HepG2 (cell line): ENCODE data around the gene CRYBA2. TPM values are rescaled to one million over a fixed set of nuclear protein-coding genes. Genes with fewer than 3 reads are reported as not detected.

ENCODE experiments used
- EZH2 ChIP-seq: conservative IDR thresholded peaks from 2 replicates; pipeline ENCODE4 v1.6.1; 2012; ENCODE audit warnings: mild to moderate bottlenecking, low read depth, low read length, moderate library complexity
- GATAD1 ChIP-seq: IDR thresholded peaks from 2 replicates; pipeline ENCODE4 v1.6.1; 2016; ENCODE audit warnings: missing genetic modification reagents, missing compliant biosample characterization
- HDAC2 ChIP-seq: sonication (generic); formaldehyde crosslinking; IDR thresholded peaks from 2 replicates; pipeline ENCODE4 v1.4.0; 2020; ENCODE audit warnings: missing genetic modification reagents
- HOXA5 ChIP-seq: sonication (generic); formaldehyde crosslinking; IDR thresholded peaks from 2 replicates; pipeline ENCODE4 v1.4.0; 2020; ENCODE audit warnings: missing genetic modification reagents
- KDM2A ChIP-seq: sonication (generic); formaldehyde crosslinking; IDR thresholded peaks from 2 replicates; pipeline ENCODE4 v1.4.0; 2020; ENCODE audit warnings: low read depth, missing genetic modification reagents, borderline replicate concordance
- KLF9 ChIP-seq: IDR thresholded peaks from 2 replicates; pipeline ENCODE4 v1.6.1; 2016; ENCODE audit warnings: low read depth
- RNF219 ChIP-seq: sonication (generic); formaldehyde crosslinking; IDR thresholded peaks from 2 replicates; pipeline ENCODE4 v1.5.0; 2020; ENCODE audit warnings: mild to moderate bottlenecking, missing genetic modification reagents
- RXRA ChIP-seq: sonication (generic); formaldehyde crosslinking; IDR thresholded peaks from 2 replicates; pipeline ENCODE4 v1.5.1; 2020; ENCODE audit warnings: missing genetic modification reagents
- SAP130 ChIP-seq: IDR thresholded peaks from 2 replicates; pipeline ENCODE4 v1.6.1; 2016; ENCODE audit warnings: low read depth
- SSRP1 ChIP-seq: IDR thresholded peaks from 2 replicates; pipeline ENCODE4 v1.6.1; 2016; ENCODE audit warnings: control low read depth
- ZFAT ChIP-seq: sonication (generic); formaldehyde crosslinking; conservative IDR thresholded peaks from 2 replicates; pipeline ENCODE4 v1.8.1; 2023; ENCODE audit warnings: missing genetic modification reagents, inconsistent platforms
- ZGPAT ChIP-seq: IDR thresholded peaks from 2 replicates; pipeline ENCODE4 v1.6.1; 2016; ENCODE audit warnings: mild to moderate bottlenecking
- ZKSCAN1 ChIP-seq: fragments of 150-350 bp; IDR thresholded peaks from 2 replicates; pipeline ENCODE4 v1.6.1; 2014; ENCODE audit warnings: low read length
- ZNF441 ChIP-seq: sonication (generic); formaldehyde crosslinking; IDR thresholded peaks from 2 replicates; pipeline ENCODE4 v1.7.0; 2021; ENCODE audit warnings: missing genetic modification reagents, borderline replicate concordance
- ZNF501 ChIP-seq: sonication (generic); formaldehyde crosslinking; IDR thresholded peaks from 2 replicates; pipeline ENCODE4 v1.5.1; 2020; ENCODE audit warnings: mild to moderate bottlenecking, moderate library complexity, missing genetic modification reagents
- ZNF512B ChIP-seq: sonication (generic); formaldehyde crosslinking; IDR thresholded peaks from 2 replicates; pipeline ENCODE4 v1.5.1; 2020; ENCODE audit warnings: missing genetic modification reagents, mild to moderate bottlenecking, borderline replicate concordance
- ZNF687 ChIP-seq: sonication (generic); formaldehyde crosslinking; IDR thresholded peaks from 2 replicates; pipeline ENCODE4 v1.5.1; 2020; ENCODE audit warnings: mild to moderate bottlenecking, missing genetic modification reagents, moderate library complexity
- ZNF761 ChIP-seq: sonication (generic); formaldehyde crosslinking; conservative IDR thresholded peaks from 2 replicates; pipeline ENCODE4 v1.4.0; 2020; ENCODE audit warnings: mild to moderate bottlenecking, missing genetic modification reagents
- ZSCAN31 ChIP-seq: sonication (generic); formaldehyde crosslinking; IDR thresholded peaks from 2 replicates; pipeline ENCODE4 v1.5.0; 2020; ENCODE audit warnings: low read depth, mild to moderate bottlenecking, missing genetic modification reagents
- polyA plus RNA-seq, 8 experiments: library from polyadenylated mRNA; depleted of rRNA in 3 of 8; stranded (reverse) in 7 of 8; unstranded in 1 of 8; fragments of >200 nt; fragmentation: Illumina TruSeq in 4 of 8; extraction: Trizol in 4 of 8; gene quantifications; 2 replicates each; pipeline versions ENCODE4 v1.2.1 to v1.2.3, GENCODE V29; 2011 to 2016; ENCODE audit warnings: low read depth in 4 of 8, missing spikeins in 1 of 8, mixed read lengths in 1 of 8; ENCODE audit not compliant: insufficient read depth in 1 of 8
- total RNA-seq, 5 experiments: library from RNA; depleted of rRNA; stranded (reverse); fragments of >200 nt; fragmentation: Illumina TruSeq; extraction: Trizol; gene quantifications; 2 replicates each; pipeline ENCODE4 v1.2.3, GENCODE V29; 2016; ENCODE audit warnings: low read depth in 1 of 5

The CRYBA2 gene
- total and polyA plus RNA-seq, 2 of the 13 experiments (the other 11 are each of a cell fraction or from before 2014, with no cell fraction given), result not detected

- TF ChIP-seq ZNF512B (CRISPR knock-in tag) (peak; percentile 82; the same call in 1 of the 2 replicates), ZNF761 (no peak), SSRP1 (CRISPR knock-in tag) (no peak), ZGPAT (CRISPR knock-in tag) (peak; percentile 37; the same call in 1 of the 2 replicates), GATAD1 (CRISPR knock-in tag) (no peak), HDAC2 (CRISPR knock-in tag) (peak; percentile 67), ZNF687 (peak; percentile 57), ZFAT (no peak), ZSCAN31 (CRISPR knock-in tag) (0 out of 2 replicates have a peak, but pooled peaks have one; percentile 21), HOXA5 (CRISPR knock-in tag) (no peak), ZNF501 (CRISPR knock-in tag) (no peak), RNF219 (CRISPR knock-in tag) (no peak), KDM2A (peak; percentile 92), EZH2 (peak; percentile 27; the same call in 1 of the 2 replicates), ZKSCAN1 (no peak), KLF9 (no peak), SAP130 (CRISPR knock-in tag) (peak; percentile 31; the same call in 1 of the 2 replicates), ZNF441 (peak; percentile 95), RXRA (CRISPR knock-in tag) (no peak; the same call in 1 of the 2 replicates)
Observed at GRCh38 chr2:218979846-218980734, 13.1 kb downstream of the CRYBA2 start (continued).
